ENCODE data around the gene OR10X1.
A peak's percentile ranks its signal among the peaks of the same experiment; 100 is the strongest.

The OR10X1 gene

DNA sequence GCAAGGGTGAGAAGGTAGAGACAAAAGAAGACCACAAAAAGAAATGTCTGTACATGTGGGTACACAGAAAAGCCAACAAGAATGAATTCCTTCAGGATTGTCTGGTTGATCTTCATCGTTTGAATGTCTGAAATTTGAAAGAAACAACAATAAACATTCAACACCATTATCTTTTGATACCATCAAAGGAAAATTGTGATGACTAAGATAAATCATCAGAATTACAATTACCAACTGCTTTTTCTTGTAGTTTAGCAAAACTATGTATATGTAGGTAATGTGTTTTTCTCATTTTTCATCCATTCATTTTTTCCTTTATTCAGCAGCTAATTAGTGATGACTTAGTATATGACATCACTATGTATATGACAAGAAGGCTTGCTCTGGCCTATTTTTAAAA is at the start of gene OR10X1:
Gene OR10X1 (minus strand): TSS at position 167 of the 400 bp plus-strand sequence. CDS start 0 bp downstream, at position 167.
- TF ChIP-seq CTCF (IDR thresholded peaks at IDR 0.05; ENCODE audit: insufficient read depth, low read depth, low read length, missing control alignments), result no peak
- no peak within 1 kb of the TSS for H3K4me3 ChIP-seq (ENCODE audit: low read depth, low read length)
- no peak for DNase-seq (ENCODE audit: low read depth)

GRCh38 chr1:158613764-158614163 is 34.1 kb upstream of the OR10X1 start:
- no peak for DNase-seq (ENCODE audit: low read depth)
- H3K4me3 ChIP-seq (ENCODE audit: low read depth, low read length), result no peak overlapping the region
- TF ChIP-seq CTCF (IDR thresholded peaks at IDR 0.05; ENCODE audit: insufficient read depth, low read depth, low read length, missing control alignments), result no peak

DNA sequence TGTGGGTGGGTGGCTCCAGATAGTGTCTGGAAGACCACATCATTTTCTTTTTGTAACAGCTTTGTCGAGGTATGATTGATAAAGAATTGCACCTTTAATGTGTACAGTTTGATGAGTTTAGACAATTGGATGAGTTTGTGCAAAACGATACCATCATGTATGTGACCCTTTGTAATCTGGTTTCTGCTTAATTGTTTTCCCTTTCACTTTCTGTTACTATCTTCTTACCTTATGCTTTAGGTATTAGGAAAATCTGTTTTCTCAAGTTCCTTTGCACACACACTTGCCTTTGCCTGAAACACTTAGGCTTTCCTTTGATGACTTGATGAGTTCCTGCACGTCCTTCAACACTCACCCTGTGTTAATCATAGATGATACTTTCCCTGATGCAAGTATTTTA is 32.2 kb upstream of the OR10X1 start:
- DNase-seq (ENCODE audit: low read depth), result peak; percentile 9
- no peak for TF ChIP-seq CTCF (IDR thresholded peaks at IDR 0.05; ENCODE audit: insufficient read depth, low read depth, low read length, missing control alignments)
- no peak overlapping the region for H3K4me3 ChIP-seq (ENCODE audit: low read depth, low read length)

GRCh38 chr1:158607296-158607695 is 27.6 kb upstream of the OR10X1 start:
- TF ChIP-seq CTCF (IDR thresholded peaks at IDR 0.05; ENCODE audit: insufficient read depth, low read depth, low read length, missing control alignments), result no peak
- DNase-seq (ENCODE audit: low read depth), result no peak
- H3K4me3 ChIP-seq (ENCODE audit: low read depth, low read length), result no peak overlapping the region

- no peak within 1 kb of the TSS for H3K4me3 ChIP-seq (ENCODE audit: low read depth, low read length)
- DNase-seq (ENCODE audit: low read depth), result no peak
- no peak for TF ChIP-seq CTCF (IDR thresholded peaks at IDR 0.05; ENCODE audit: insufficient read depth, low read depth, low read length, missing control alignments)
These were observed 25.3 kb upstream of the OR10X1 start, which contains the start of gene OR10Z1 for GRCh38 chr1:158604968-158605367. Gene OR10Z1 (plus strand): TSS chr1:158605268. CDS start chr1:158606439, 1,171 bp downstream.

GRCh38 chr1:158600735-158601134 is 21.0 kb upstream of the OR10X1 start:
- no peak overlapping the region for H3K4me3 ChIP-seq (ENCODE audit: low read depth, low read length)
- TF ChIP-seq CTCF (IDR thresholded peaks at IDR 0.05; ENCODE audit: insufficient read depth, low read depth, low read length, missing control alignments), result no peak
- DNase-seq (ENCODE audit: low read depth), result no peak

DNA sequence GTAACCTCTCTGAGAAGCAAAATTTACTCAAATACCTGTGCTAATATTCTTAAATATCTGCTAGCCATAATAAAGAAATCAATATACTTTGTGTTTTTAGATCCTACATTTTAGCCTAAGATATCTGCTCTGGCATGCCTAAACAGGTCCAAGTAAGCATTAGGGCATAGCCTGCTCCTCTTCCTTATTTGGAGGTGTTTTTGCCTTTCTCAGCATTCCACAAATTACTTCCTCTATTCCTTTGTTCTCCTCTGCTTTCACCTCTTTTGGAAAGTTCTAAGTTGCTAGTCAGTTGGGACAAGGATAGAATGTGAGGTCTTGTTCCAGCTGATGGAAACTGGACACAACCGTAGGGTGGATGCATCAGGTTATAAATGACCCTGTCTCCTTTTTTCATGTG is 7.2 kb upstream of the OR10X1 start:
- no peak overlapping the region for H3K4me3 ChIP-seq (ENCODE audit: low read depth, low read length)
- TF ChIP-seq CTCF (IDR thresholded peaks at IDR 0.05; ENCODE audit: insufficient read depth, low read depth, low read length, missing control alignments), result no peak
- DNase-seq (ENCODE audit: low read depth), result no peak
